HEK293 (cell line): ENCODE measurements around the gene FBLN5.

ENCODE experiments used
- CTCF ChIP-seq: fragments of 450-650 bp; formaldehyde crosslinking; IDR thresholded peaks from 2 replicates; pipeline ENCODE4 v1.5.1; 2016; ENCODE audit warnings: missing biosample characterization, missing genetic modification characterization
- EGR2 ChIP-seq: fragments of 450-650 bp; formaldehyde crosslinking; IDR thresholded peaks from 2 replicates; pipeline ENCODE4 v1.5.1; 2016; ENCODE audit warnings: low read depth, missing biosample characterization, missing genetic modification characterization
- KLF16 ChIP-seq: fragments of 450-650 bp; formaldehyde crosslinking; IDR thresholded peaks from 2 replicates; pipeline ENCODE4 v1.5.1; 2017; ENCODE audit warnings: missing biosample characterization, missing genetic modification characterization
- KLF9 ChIP-seq: fragments of 450-650 bp; formaldehyde crosslinking; IDR thresholded peaks from 2 replicates; pipeline ENCODE4 v1.5.1; 2016; ENCODE audit warnings: missing biosample characterization, missing genetic modification characterization, low read depth
- TCF7L2 ChIP-seq: IDR thresholded peaks from 2 replicates; pipeline ENCODE4 v1.6.1; 2011; ENCODE audit warnings: low read depth, mild to moderate bottlenecking, inconsistent platforms, low read length, moderate library complexity, borderline replicate concordance
- ZNF175 ChIP-seq: fragments of 450-650 bp; formaldehyde crosslinking; IDR thresholded peaks from 2 replicates; pipeline ENCODE4 v1.5.1; 2016; ENCODE audit warnings: missing biosample characterization, missing genetic modification characterization
- ZNF335 ChIP-seq: fragments of 450-650 bp; formaldehyde crosslinking; conservative IDR thresholded peaks from 2 replicates; pipeline ENCODE4 v1.5.1; 2016; ENCODE audit warnings: missing biosample characterization, missing genetic modification characterization
- ZNF37A ChIP-seq: fragments of 450-650 bp; IDR thresholded peaks from 2 replicates; pipeline ENCODE4 v1.5.1; 2018; ENCODE audit warnings: missing biosample characterization, missing genetic modification characterization
- ZNF416 ChIP-seq: fragments of 450-650 bp; formaldehyde crosslinking; IDR thresholded peaks from 2 replicates; pipeline ENCODE4 v1.5.1; 2016; ENCODE audit warnings: missing biosample characterization, missing genetic modification characterization
- ZNF433 ChIP-seq: fragments of 450-650 bp; formaldehyde crosslinking; IDR thresholded peaks from 2 replicates; pipeline ENCODE4 v1.5.1; 2016; ENCODE audit warnings: missing biosample characterization, missing genetic modification characterization, low read depth
- ZNF670 ChIP-seq: fragments of 450-650 bp; formaldehyde crosslinking; IDR thresholded peaks from 2 replicates; pipeline ENCODE4 v1.5.1; 2016; ENCODE audit warnings: missing biosample characterization, missing genetic modification characterization, low read depth

DNA sequence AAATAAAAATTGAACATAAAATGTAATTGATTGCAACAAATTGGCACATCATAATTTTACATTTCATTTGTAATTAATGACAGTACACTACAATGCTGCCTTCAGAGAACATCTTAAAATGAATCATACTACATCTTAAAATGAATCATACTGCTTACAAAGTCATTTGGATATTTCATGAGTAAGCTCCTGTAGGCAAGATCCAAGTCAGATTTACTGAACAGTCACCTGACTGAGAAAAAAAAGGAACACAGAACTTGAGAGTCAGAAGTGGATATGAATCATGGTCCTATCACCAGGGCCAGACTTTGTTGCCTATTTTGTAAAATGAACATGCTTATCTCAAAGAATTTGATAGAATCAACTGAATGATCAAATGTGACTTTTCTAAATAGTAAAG, 32.7 kb upstream of the FBLN5 start:
- TF ChIP-seq KLF16 (tag by site-specific recombination) (no peak), EGR2 (no peak), KLF9 (tag by site-specific recombination) (no peak), ZNF416 (tag by site-specific recombination) (no peak), CTCF (tag by site-specific recombination) (no peak), ZNF670 (no peak), ZNF37A (no peak), ZNF335 (no peak), ZNF433 (tag by site-specific recombination) (no peak), ZNF175 (no peak), TCF7L2 (no peak)
